Pancreas (tissue), 10 donors: ENCODE data around the gene DPH7. TPM values are rescaled to one million over a fixed set of nuclear protein-coding genes. Genes with fewer than 3 reads are reported as not detected.

Experiments used
- ATAC-seq, 4 donors: fragments of 200-7000 bp; cut with Tn5 transposase; one replicate each; pipeline versions ENCODE4 v1.8.0 to v1.9.1; 2020; ENCODE audit warnings: mild to moderate bottlenecking in 4 of 4, moderate library complexity in 4 of 4
- DNase-seq, 6 donors: peaks; one replicate each; pipeline ENCODE4 v3.0.0-alpha.2; 2020
- FAIRE-seq: peaks from 2 replicates; lab custom pipeline; 2012; peaks lifted over from hg19 to GRCh38; lab: Jason Lieb, UNC
- H3K27ac ChIP-seq, 4 donors: fragments of 200-600 bp; sonication (generic); 1 replicate in 3 of 4; 2 replicates in 1 of 4; pipeline versions ENCODE4 v1.5.0 to v1.8.0; 2020
- H3K27me3 ChIP-seq, 4 donors: fragments of 200-600 bp; one replicate each; pipeline ENCODE4 v1.8.0; 2021
- H3K36me3 ChIP-seq, 3 donors: fragments of 200-600 bp; sonication (generic) in 1 of 3; one replicate each; pipeline versions ENCODE4 v1.5.0 to v1.8.0; 2020 to 2021
- H3K4me1 ChIP-seq, 3 donors: fragments of 200-600 bp; one replicate each; pipeline ENCODE4 v1.8.0; 2021
- H3K4me3 ChIP-seq, 4 donors: fragments of 200-600 bp; sonication (generic) in 2 of 4; one replicate each; pipeline versions ENCODE4 v1.5.0 to v1.8.0; 2020 to 2021
- H3K9me3 ChIP-seq, 4 donors: fragments of 200-600 bp; one replicate each; pipeline ENCODE4 v1.8.0; 2021
- CTCF ChIP-seq, 4 donors: fragments of 200-600 bp; sonication (generic) in 3 of 4; IDR thresholded peaks; one replicate each; pipeline versions ENCODE4 v1.5.0 to v1.8.0; 2021; ENCODE audit warnings: antibody characterized with exemption in 4 of 4
- WGBS, 2 donors: extraction: QIAGEN DNeasy Blood & Tissue Kit; methylation state at CpG; one replicate each; pipeline ENCODE4 v1.1.7; 2013; 5-methylcytosine and 5-hydroxymethylcytosine counted together
- intact Hi-C, 3 donors: fragments of 100-400 bp; cut with DNase I; formaldehyde crosslinking; loops; one replicate each; pipeline versions ENCODE4 v1.11.1 to v1.14.2; 2022
- polyA plus RNA-seq, 2 donors: library from polyadenylated mRNA; stranded (reverse); fragments of 200-250 nt; gene quantifications; one replicate each; pipeline ENCODE4 v1.2.3, GENCODE V29; 2013
- total RNA-seq, 6 donors: library from RNA; stranded (reverse); fragmentation: NEBNext Ultra II Directional in 4 of 6; extraction: Animal tissue kit (Norgen Biotek cat#: 25700) in 4 of 6; gene quantifications; one replicate each; pipeline versions ENCODE4 v1.2.1 to v1.2.4, GENCODE V29; 2021 to 2023
- donor health status: healthy with polysubstance abuse.
- donor health status: DM: no; HTN: no; CAD: no; lungs with moderate emphysema.
- donor health status: DM: no; HTN: no; CAD: no.
- donor health status: control.
- donor health status: control.
- donor health status: Bipolar disorder and iron deficiency.
- donor health status: DM: yes; HTN: yes; CAD: no.
- donor health status: DM: no; HTN: no; CAD: no.
- donor health status: DM: no; HTN: no; CAD: no.
- donor health status: DM: yes; HTN: yes; CAD: no.

Gene DPH7
- total and polyA plus RNA-seq, 8 donors: 16.7 to 174 (median 24.8) TPM

- intact Hi-C loops: no loop called here
- peak in 4 of 6 donors; percentile 32 to 85 (median 53) for DNase-seq
- H3K27ac ChIP-seq: peak overlapping the region; percentile 85 to 89 (median 88)
- H3K9me3 ChIP-seq: no peaks in the 10 kb centered on the region
- H3K4me1 ChIP-seq: peaks cover 19 to 28% (median 26%) of the 10 kb centered on the region in 3 donors
- H3K27me3 ChIP-seq: no peaks in the 10 kb centered on the region
- no peaks in the 10 kb centered on the region for H3K36me3 ChIP-seq
- no peak for TF ChIP-seq CTCF (IDR thresholded peaks at IDR 0.05)
- FAIRE-seq: no peak
- ATAC-seq: peak in 2 of 4 donors; percentile 1 to 2
- WGBS, 2 donors: 8 to 12% methylated on average over 12 to 13 of the region's 13 CpGs
- H3K4me3 ChIP-seq: peak overlapping the region; percentile 73 to 89 (median 82)
These were observed 28.0 kb upstream of the DPH7 start for GRCh38 chr9:137606734-137607138.

- Histone ChIP-seq H3K27ac (peak overlapping the region; percentile 85 to 89 (median 88)), H3K27me3 (no peaks in the 10 kb centered on the region), H3K36me3 (no peaks in the 10 kb centered on the region), H3K4me1 (peaks cover 12 to 22% (median 20%) of the 10 kb centered on the region in 3 donors), H3K4me3 (peak overlapping the region; percentile 73 to 89 (median 82)), H3K9me3 (no peaks in the 10 kb centered on the region)
- DNase-seq (peak; percentile 63 to 93 (median 78)), FAIRE-seq (no peak), ATAC-seq (peak; percentile 15 to 51 (median 26))
- intact Hi-C loops: no loop called here
- WGBS, 2 donors: 1% methylated on average over 36 to 57 of the region's 57 CpGs
- TF ChIP-seq CTCF (IDR thresholded peaks at IDR 0.05): no peak
These were observed 27.4 kb upstream of the DPH7 start for GRCh38 chr9:137606005-137606621.

- H3K4me1 ChIP-seq: peaks cover 8 to 17% (median 16%) of the 10 kb centered on the region in 3 donors
- FAIRE-seq (no peak), DNase-seq (peak; percentile 90 to 99 (median 94)), ATAC-seq (peak; percentile 82 to 88 (median 82))
- H3K9me3 ChIP-seq: no peaks in the 10 kb centered on the region
- WGBS, 2 donors: 0 to 1% methylated on average over 46 to 105 of the region's 111 CpGs
- H3K36me3 ChIP-seq: no peaks in the 10 kb centered on the region
- no peak for TF ChIP-seq CTCF (IDR thresholded peaks at IDR 0.05)
- no peaks in the 10 kb centered on the region for H3K27me3 ChIP-seq
- intact Hi-C loops: no loop called here
- H3K4me3 ChIP-seq: peak within 1 kb of the TSS; percentile 73 to 89 (median 82)
- peak within 1 kb of the TSS; percentile 85 to 89 (median 88) for H3K27ac ChIP-seq
These were observed 26.6 kb upstream of the DPH7 start, which contains the start of gene ARRDC1 for GRCh38 chr9:137605121-137606004. Gene ARRDC1 (plus strand): TSS chr9:137605686. CDS start chr9:137605718, 32 bp downstream.

GRCh38 chr9:137604345-137605086 is 25.8 kb upstream of the DPH7 start:
- peaks cover 8 to 17% (median 16%) of the 10 kb centered on the region in 3 donors for H3K4me1 ChIP-seq
- FAIRE-seq: no peak
- DNase-seq: peak in 1 of 6 donors; percentile 37
- intact Hi-C loops: no loop called here
- no peak for ATAC-seq
- 15 to 17% methylated on average over 33 to 49 of the region's 49 CpGs for WGBS, 2 donors
- no peak for TF ChIP-seq CTCF (IDR thresholded peaks at IDR 0.05)
- H3K27me3 ChIP-seq: no peaks in the 10 kb centered on the region
- peak overlapping the region in 2 of 4 donors; percentile 66 to 69 for H3K27ac ChIP-seq
- no peaks in the 10 kb centered on the region for H3K9me3 ChIP-seq
- no peaks in the 10 kb centered on the region for H3K36me3 ChIP-seq
- peak overlapping the region; percentile 31 to 56 (median 42) for H3K4me3 ChIP-seq
